H1 (cell line): ENCODE measurements around the gene KNDC1. TPM values are rescaled to one million over a fixed set of nuclear protein-coding genes. Genes with fewer than 3 reads are reported as not detected.

ENCODE experiments used
- CBX5 ChIP-seq: fragments of 300-800, 300-1000 bp; sonication (generic); IDR thresholded peaks from 2 replicates; pipeline ENCODE4 v1.7.1; 2016; ENCODE audit warnings: antibody characterized with exemption, low read length, low read depth
- CHD1 ChIP-seq: IDR thresholded peaks from 2 replicates; pipeline ENCODE4 v1.6.1; 2012; ENCODE audit warnings: low read depth, low read length, improper control_type of control experiment
- MAX ChIP-seq: IDR thresholded peaks from 2 replicates; pipeline ENCODE4 v1.6.1; 2012; ENCODE audit warnings: inconsistent platforms
- PHF8 ChIP-seq: fragments of 200-600 bp; sonication (generic); conservative IDR thresholded peaks from 2 replicates; pipeline ENCODE4 v1.7.1; 2012; ENCODE audit warnings: low read depth, mild to moderate bottlenecking, inconsistent platforms, low read length, moderate library complexity
- RXRA ChIP-seq: IDR thresholded peaks from 2 replicates; pipeline ENCODE4 v1.6.1; 2011; ENCODE audit warnings: low read depth, mild to moderate bottlenecking, low read length, moderate library complexity; ENCODE audit not compliant: insufficient read depth
- polyA plus RNA-seq, 7 experiments: library from polyadenylated mRNA; depleted of rRNA in 3 of 7; stranded (reverse) in 5 of 7; unstranded in 2 of 7; fragments of >200 nt in 5 of 7; fragments of 200-250 nt in 2 of 7; gene quantifications; 1 replicate in 5 of 7; 2 replicates in 1 of 7; 4 replicates in 1 of 7; pipeline versions ENCODE4 v1.2.1 to v1.2.3, GENCODE V29; 2011 to 2013; ENCODE audit warnings: missing spikeins in 2 of 7, mixed read lengths in 2 of 7
- total RNA-seq: library from RNA; stranded (reverse); fragmentation: NEBNext Ultra II Directional; extraction: Animal tissue kit (Norgen Biotek cat#: 25700); gene quantifications from 2 replicates; pipeline ENCODE4 v1.2.1, GENCODE V29; 2021
- TF ChIP-seq, protein P1 (sequence below): fragments of 300-600 bp; sonication (generic); IDR thresholded peaks from 2 replicates; pipeline ENCODE4 v1.7.1; 2012; ENCODE audit warnings: low read length, moderate library complexity, mild to moderate bottlenecking, inconsistent platforms; ENCODE audit not compliant: insufficient replicate concordance

Gene KNDC1
- total and polyA plus RNA-seq, 2 of the 8 experiments (the other 6 are each of a cell fraction or from before 2014, with no cell fraction given): 7.5 to 16.7 TPM

DNA sequence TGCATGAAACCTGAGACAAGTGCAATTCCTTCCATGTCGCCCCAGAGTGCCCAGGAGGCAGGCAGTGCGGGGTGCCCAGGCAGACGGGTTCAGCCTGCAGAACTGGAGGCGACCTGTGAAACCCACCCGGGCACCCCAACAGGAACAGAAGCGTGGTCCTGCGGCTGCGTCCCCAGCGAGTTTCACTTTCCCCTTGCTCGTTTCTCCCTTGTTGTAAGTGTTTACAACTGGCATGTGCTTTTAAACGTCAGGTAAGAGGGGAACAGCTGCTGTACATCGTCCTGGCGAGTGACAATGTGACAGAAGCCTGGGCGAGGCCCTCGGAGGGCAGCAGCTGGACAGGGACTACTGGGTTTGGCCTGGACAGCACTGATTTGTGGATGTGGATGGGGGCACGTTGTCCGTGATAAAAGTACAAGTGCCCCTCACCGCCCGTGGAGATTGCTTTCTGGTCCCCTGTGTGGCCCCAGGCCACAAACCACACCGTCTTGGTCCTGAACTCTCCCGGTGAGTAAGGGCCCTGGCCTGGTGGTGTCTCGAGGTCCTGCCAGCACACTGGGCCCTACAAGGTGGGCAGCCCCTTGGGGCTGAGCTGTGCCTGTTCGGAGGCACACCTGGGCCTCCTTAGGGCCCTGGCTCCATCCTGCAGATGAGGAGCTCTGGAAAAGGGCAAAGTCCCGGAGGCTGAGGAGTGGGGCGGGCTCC lies 81.6 kb downstream of the KNDC1 start (continued):
- TF ChIP-seq CBX5: no peak
- no peak for TF ChIP-seq PHF8
- TF ChIP-seq, protein P1, sequence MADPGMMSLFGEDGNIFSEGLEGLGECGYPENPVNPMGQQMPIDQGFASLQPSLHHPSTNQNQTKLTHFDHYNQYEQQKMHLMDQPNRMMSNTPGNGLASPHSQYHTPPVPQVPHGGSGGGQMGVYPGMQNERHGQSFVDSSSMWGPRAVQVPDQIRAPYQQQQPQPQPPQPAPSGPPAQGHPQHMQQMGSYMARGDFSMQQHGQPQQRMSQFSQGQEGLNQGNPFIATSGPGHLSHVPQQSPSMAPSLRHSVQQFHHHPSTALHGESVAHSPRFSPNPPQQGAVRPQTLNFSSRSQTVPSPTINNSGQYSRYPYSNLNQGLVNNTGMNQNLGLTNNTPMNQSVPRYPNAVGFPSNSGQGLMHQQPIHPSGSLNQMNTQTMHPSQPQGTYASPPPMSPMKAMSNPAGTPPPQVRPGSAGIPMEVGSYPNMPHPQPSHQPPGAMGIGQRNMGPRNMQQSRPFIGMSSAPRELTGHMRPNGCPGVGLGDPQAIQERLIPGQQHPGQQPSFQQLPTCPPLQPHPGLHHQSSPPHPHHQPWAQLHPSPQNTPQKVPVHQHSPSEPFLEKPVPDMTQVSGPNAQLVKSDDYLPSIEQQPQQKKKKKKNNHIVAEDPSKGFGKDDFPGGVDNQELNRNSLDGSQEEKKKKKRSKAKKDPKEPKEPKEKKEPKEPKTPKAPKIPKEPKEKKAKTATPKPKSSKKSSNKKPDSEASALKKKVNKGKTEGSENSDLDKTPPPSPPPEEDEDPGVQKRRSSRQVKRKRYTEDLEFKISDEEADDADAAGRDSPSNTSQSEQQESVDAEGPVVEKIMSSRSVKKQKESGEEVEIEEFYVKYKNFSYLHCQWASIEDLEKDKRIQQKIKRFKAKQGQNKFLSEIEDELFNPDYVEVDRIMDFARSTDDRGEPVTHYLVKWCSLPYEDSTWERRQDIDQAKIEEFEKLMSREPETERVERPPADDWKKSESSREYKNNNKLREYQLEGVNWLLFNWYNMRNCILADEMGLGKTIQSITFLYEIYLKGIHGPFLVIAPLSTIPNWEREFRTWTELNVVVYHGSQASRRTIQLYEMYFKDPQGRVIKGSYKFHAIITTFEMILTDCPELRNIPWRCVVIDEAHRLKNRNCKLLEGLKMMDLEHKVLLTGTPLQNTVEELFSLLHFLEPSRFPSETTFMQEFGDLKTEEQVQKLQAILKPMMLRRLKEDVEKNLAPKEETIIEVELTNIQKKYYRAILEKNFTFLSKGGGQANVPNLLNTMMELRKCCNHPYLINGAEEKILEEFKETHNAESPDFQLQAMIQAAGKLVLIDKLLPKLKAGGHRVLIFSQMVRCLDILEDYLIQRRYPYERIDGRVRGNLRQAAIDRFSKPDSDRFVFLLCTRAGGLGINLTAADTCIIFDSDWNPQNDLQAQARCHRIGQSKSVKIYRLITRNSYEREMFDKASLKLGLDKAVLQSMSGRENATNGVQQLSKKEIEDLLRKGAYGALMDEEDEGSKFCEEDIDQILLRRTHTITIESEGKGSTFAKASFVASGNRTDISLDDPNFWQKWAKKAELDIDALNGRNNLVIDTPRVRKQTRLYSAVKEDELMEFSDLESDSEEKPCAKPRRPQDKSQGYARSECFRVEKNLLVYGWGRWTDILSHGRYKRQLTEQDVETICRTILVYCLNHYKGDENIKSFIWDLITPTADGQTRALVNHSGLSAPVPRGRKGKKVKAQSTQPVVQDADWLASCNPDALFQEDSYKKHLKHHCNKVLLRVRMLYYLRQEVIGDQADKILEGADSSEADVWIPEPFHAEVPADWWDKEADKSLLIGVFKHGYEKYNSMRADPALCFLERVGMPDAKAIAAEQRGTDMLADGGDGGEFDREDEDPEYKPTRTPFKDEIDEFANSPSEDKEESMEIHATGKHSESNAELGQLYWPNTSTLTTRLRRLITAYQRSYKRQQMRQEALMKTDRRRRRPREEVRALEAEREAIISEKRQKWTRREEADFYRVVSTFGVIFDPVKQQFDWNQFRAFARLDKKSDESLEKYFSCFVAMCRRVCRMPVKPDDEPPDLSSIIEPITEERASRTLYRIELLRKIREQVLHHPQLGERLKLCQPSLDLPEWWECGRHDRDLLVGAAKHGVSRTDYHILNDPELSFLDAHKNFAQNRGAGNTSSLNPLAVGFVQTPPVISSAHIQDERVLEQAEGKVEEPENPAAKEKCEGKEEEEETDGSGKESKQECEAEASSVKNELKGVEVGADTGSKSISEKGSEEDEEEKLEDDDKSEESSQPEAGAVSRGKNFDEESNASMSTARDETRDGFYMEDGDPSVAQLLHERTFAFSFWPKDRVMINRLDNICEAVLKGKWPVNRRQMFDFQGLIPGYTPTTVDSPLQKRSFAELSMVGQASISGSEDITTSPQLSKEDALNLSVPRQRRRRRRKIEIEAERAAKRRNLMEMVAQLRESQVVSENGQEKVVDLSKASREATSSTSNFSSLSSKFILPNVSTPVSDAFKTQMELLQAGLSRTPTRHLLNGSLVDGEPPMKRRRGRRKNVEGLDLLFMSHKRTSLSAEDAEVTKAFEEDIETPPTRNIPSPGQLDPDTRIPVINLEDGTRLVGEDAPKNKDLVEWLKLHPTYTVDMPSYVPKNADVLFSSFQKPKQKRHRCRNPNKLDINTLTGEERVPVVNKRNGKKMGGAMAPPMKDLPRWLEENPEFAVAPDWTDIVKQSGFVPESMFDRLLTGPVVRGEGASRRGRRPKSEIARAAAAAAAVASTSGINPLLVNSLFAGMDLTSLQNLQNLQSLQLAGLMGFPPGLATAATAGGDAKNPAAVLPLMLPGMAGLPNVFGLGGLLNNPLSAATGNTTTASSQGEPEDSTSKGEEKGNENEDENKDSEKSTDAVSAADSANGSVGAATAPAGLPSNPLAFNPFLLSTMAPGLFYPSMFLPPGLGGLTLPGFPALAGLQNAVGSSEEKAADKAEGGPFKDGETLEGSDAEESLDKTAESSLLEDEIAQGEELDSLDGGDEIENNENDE: no peak
- TF ChIP-seq RXRA: no peak
- no peak for TF ChIP-seq MAX
- no peak for TF ChIP-seq CHD1
- TF ChIP-seq, all 59 proteins: peak for 0
